ENCODE results near the gene SELPLG. TPM values are rescaled to one million over a fixed set of nuclear protein-coding genes. Genes with fewer than 3 reads are reported as not detected.

SELPLG gene
- total RNA-seq, 2 donors from 2014 or later, result 2.5 to 4.4 TPM

DNA sequence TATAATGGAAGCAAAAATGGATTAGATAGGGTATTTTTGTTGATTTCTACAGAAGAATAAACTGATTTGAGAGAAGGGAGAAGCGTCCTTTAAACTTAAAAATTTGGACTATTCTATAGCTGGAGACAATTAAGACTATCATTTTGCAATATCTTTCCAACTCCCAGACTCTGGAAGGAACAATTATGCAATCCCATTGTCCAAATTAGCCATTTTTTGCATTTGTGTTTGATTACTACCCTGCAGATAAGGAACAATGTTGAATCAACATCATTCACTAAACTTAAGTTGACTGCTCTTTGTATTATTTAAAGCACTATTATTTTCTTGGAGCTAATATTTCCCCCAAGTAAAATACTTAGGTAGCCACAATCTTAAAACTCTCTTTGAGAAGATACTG is 34.8 kb upstream of the SELPLG start:
- no peak overlapping the region for H3K27ac ChIP-seq

DNA sequence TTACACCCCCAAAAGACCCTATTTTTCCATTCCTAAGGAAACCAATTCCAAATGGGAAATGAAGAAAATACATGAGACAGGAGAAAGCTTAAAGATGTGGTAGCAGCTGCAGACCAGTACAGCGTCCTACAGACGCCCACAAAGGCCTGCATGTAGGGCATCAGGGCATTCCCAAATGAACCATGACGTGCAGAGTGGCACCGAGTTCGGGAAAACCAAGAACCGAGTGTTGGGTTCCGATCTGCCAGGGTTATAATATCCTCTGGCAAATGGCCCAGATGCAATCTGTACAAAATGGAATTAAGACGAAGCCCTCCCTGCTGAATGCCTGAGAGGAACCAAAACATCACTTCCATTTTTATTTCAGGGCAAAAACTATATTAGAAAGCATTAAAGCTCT is 34.4 kb upstream of the SELPLG start:
- Histone ChIP-seq H3K36me3 (no peaks in the 10 kb centered on the region), H3K9me3 (no peaks in the 10 kb centered on the region), H3K9ac (ENCODE audit: low read depth in 2 of 2, low read length in 2 of 2) (no peak overlapping the region), H3K4me1 (no peaks in the 10 kb centered on the region), H3K4me3 (no peak overlapping the region), H3K27ac (peak overlapping the region; percentile 5), H3K27me3 (no peaks in the 10 kb centered on the region)
- intact Hi-C loops (cut with DNase I), result loop anchor here (10.0 kb wide), 1 partner anchor 427 kb away; the partner anchor contains the start of genes ALKBH2 and UNG
- TF ChIP-seq, protein P1, sequence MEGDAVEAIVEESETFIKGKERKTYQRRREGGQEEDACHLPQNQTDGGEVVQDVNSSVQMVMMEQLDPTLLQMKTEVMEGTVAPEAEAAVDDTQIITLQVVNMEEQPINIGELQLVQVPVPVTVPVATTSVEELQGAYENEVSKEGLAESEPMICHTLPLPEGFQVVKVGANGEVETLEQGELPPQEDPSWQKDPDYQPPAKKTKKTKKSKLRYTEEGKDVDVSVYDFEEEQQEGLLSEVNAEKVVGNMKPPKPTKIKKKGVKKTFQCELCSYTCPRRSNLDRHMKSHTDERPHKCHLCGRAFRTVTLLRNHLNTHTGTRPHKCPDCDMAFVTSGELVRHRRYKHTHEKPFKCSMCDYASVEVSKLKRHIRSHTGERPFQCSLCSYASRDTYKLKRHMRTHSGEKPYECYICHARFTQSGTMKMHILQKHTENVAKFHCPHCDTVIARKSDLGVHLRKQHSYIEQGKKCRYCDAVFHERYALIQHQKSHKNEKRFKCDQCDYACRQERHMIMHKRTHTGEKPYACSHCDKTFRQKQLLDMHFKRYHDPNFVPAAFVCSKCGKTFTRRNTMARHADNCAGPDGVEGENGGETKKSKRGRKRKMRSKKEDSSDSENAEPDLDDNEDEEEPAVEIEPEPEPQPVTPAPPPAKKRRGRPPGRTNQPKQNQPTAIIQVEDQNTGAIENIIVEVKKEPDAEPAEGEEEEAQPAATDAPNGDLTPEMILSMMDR (IDR thresholded peaks at IDR 0.05), result no peak
- DNase-seq, result no peak

More for the DNA sequence above, 34.8 kb upstream of the SELPLG start:
- no peaks in the 10 kb centered on the region for H3K4me1 ChIP-seq
- intact Hi-C loops (cut with DNase I), result loop anchor here (10.0 kb wide), 1 partner anchor 426 kb away; the partner anchor contains the start of genes ALKBH2 and UNG
- H3K36me3 ChIP-seq, result no peaks in the 10 kb centered on the region
- H3K27me3 ChIP-seq, result no peaks in the 10 kb centered on the region
- no peak for DNase-seq
- TF ChIP-seq, protein P1 (IDR thresholded peaks at IDR 0.05), result no peak
- no peak overlapping the region for H3K9ac ChIP-seq (ENCODE audit: low read depth in 2 of 2, low read length in 2 of 2)
- no peaks in the 10 kb centered on the region for H3K9me3 ChIP-seq
- no peak overlapping the region for H3K4me3 ChIP-seq

DNA sequence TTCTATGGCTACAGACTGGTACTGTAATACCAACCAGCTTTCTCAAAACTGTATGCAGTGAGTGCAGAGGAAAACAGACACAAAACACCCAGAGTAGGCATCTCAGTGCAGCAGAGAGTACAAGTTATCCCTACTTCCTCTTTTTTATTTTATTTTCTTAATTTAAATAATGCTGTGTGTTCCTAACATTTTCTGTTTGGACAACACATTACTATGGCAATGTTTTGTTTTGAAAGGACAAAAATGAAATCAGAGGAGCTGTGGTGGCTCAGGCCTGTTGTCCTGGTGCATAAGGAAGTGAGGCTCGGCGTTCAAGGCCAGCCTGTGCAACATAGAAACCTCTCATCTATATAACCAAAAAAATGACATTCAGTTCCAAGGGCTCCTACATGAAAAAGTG is 33.7 kb upstream of the SELPLG start:
- H3K36me3 ChIP-seq, result no peaks in the 10 kb centered on the region
- H3K27ac ChIP-seq, result peak overlapping the region; percentile 5
- no peak overlapping the region for H3K9ac ChIP-seq (ENCODE audit: low read depth in 2 of 2, low read length in 2 of 2)
- no peak overlapping the region for H3K4me3 ChIP-seq
- H3K27me3 ChIP-seq, result no peaks in the 10 kb centered on the region
- DNase-seq, result no peak
- TF ChIP-seq, protein P1 (IDR thresholded peaks at IDR 0.05), result no peak
- H3K4me1 ChIP-seq, result no peaks in the 10 kb centered on the region
- intact Hi-C loops (cut with DNase I), result loop anchor here (10.0 kb wide), 1 partner anchor 427 kb away; the partner anchor contains the start of genes ALKBH2 and UNG
- H3K9me3 ChIP-seq, result no peaks in the 10 kb centered on the region

DNA sequence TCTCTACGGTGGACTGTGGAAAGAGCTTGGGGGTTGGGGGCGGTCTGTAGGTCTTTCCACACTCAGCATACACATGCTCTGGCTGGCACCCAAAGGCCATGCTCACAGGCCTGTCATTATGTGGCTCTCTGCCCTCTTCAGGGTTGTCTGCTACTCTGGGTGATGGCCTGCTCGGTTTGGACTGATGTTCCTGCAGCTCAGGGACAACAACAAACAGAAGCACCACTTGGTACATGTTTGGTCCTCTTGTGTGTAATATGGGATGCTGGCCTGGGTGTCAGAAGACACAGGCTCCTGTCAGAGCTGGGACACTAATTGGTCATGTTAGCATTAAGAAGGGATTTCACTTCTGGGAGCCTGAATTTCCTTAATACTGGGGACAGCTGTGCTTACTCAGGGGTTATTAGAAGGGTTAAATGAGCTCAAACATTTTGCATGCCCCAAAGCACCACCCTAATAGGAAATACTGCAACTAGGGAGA is 32.7 kb upstream of the SELPLG start:
- no peaks in the 10 kb centered on the region for H3K4me1 ChIP-seq
- TF ChIP-seq, protein P1 (IDR thresholded peaks at IDR 0.05), result no peak
- no peak for DNase-seq
- peak overlapping the region in 1 of 2 donors; percentile 44 for H3K9ac ChIP-seq (ENCODE audit: low read depth in 2 of 2, low read length in 2 of 2)
- no peaks in the 10 kb centered on the region for H3K27me3 ChIP-seq
- no peak overlapping the region for H3K4me3 ChIP-seq
- H3K27ac ChIP-seq, result peak overlapping the region; percentile 11
- no peaks in the 10 kb centered on the region for H3K36me3 ChIP-seq
- intact Hi-C loops (cut with DNase I), result loop anchor here (10.0 kb wide), 1 partner anchor 428 kb away; the partner anchor contains the start of genes ALKBH2 and UNG
- H3K9me3 ChIP-seq, result no peaks in the 10 kb centered on the region

DNA sequence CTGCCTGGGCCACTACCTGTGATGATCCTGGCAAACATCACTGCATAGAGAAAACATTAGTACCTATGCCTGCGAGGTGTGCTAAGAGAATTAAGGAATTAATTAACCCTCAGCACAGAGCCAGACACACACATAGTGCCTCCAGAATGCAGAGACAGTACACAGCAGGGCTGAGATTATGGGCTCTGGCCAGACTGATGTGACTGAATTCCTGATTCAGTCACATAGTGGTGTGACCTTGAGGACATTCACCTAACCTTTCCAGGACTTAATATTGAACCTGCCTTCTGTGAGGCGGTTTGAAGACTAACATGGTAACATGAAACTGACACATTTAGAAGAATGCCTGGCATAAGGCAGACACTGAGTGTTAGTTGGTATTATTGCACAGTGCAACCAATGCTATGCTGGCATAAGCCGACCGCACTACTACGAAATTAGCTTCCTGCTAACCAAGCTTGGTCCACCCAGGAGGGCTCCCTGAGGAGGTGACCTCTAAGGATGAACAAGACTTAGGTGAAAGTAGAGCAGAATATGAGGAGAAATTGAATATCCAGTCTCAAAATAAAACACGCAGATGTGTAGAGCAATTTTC is 32.0 kb upstream of the SELPLG start:
- intact Hi-C loops (cut with DNase I), result loop anchor here (2.0 to 10.0 kb wide), 2 partner anchors 137 to 429 kb away; partner anchors contain the start of genes ALKBH2 and UNG
- H3K9ac ChIP-seq (ENCODE audit: low read depth in 2 of 2, low read length in 2 of 2), result peak overlapping the region in 1 of 2 donors; percentile 1

More for the DNA sequence above, 32.0 kb upstream of the SELPLG start:
- Histone ChIP-seq H3K27ac (peak overlapping the region; percentile 38), H3K4me1 (no peaks in the 10 kb centered on the region), H3K36me3 (no peaks in the 10 kb centered on the region), H3K27me3 (no peaks in the 10 kb centered on the region), H3K4me3 (no peak overlapping the region), H3K9me3 (no peaks in the 10 kb centered on the region)
- TF ChIP-seq, protein P1 (IDR thresholded peaks at IDR 0.05), result no peak
- no peak for DNase-seq

Measured in colonic mucosa (tissue), 4 donors.